Dermis microvascular lymphatic vessel endothelial cell (primary cell): ENCODE data around the gene RBP3. TPM values are rescaled to one million over a fixed set of nuclear protein-coding genes. Genes with fewer than 3 reads are reported as not detected.

Source experiments
- DNase-seq, 2 donors: peaks; one replicate each; pipeline versions ENCODE4 v3.0.0 to v3.0.0-alpha.2; 2010; ENCODE audit warnings: low read depth in 2 of 2
- total RNA-seq: library from RNA; depleted of rRNA; stranded (reverse); fragments of >200 nt; gene quantifications from 2 replicates; pipeline ENCODE4 v1.2.1, GENCODE V29; 2014

RBP3 gene
- total RNA-seq, 1 donor from 2014 or later: not detected

GRCh38 chr10:47357131-47357582 is 9.0 kb downstream of the RBP3 start:
- no peak for DNase-seq

DNA sequence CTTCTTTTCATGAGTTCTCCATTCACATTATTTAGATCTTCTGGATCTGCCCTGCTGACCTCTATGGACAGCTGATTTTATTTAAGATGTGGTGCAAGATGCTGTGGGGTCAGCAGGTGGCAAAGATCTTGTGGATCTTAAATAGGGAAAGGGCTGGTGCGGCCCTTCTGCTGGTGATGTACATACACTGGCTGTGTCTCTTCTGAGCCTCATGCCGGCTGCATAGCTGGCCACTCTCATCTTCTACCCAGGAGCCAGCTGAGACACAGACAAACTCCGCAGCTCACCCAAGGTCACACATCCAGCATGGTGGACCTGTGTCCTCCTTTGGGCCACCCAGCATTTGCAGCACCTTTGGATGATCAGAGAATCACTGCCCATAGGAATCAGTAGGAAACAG is 9.7 kb downstream of the RBP3 start:
- no peak for DNase-seq

DNA sequence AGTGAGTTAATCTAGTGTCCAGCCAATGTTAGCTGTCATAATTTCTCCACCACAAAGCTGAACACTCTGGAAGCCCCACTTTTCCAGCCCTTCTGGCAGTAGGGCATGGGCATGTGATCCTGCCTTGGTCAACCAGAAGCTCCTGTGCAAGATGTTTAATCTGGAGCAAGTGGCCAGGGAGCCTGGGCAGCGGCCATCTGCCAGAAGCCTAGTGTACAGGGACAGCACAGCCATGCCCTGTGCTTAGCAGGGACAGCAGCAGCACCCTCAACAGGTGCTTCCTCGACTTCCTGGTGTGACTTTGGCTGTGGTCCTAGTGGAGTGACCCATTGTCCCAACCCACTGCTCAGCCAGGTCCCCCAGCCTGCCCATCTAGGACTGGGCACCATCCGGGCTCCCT is 10.3 kb downstream of the RBP3 start:
- DNase-seq: no peak

DNA sequence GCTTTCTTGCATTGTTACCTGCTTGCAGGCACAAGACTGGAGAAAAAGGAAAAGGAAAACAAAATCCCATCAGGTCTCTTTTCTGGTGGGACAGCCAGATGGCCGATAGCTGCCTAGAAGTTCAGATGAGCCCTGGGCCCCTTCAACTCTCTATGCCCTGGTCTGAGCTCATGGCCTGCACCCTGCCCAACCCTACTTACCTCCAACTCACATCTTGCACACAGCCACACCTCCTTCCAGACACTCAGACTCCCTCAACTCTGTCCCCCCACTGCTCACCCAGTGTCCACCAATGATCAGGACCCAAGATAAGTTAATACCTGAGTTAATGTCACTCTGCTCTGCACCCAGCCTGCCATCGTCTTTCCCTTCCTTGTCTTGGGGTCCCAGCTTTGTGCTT is 10.9 kb downstream of the RBP3 start:
- no peak for DNase-seq

DNA sequence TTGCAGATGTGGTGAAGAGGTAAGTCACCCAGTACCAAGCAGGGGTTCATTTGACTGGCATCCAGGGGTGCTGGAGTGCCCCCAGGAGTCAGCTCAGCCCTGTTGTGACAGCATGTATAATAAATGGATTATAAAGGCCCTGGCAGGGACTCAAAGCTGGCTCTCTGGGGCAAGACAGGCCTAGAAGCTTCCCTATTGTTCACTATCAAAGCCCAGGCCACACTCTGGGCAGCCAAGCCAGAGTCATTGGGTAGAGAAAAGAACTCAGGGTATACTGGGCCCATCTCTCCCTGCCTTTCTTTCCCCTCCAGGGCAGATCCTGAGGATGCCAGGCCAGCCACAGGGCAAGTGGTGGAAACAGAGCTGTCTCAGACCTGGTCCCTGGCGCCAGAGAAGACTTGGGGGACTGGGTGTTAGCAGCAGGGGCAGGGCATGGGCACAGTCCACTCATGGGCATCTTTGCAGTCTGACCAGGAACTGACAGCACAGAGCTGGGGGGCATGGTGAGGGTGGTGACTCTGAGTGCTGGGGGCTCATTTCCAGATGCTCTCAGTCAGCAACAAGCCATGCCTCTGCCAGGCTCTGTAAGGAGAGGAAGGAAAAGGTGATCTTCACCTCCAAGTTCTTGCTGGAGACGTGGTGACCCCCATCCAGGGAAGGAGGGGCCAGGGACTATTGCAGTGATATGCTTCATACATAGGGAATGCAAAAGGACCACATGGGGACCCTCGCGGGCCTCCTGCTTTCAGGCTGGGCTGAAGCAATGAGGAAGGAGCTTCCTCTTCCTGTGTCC is 11.7 kb downstream of the RBP3 start:
- DNase-seq: no peak

DNA sequence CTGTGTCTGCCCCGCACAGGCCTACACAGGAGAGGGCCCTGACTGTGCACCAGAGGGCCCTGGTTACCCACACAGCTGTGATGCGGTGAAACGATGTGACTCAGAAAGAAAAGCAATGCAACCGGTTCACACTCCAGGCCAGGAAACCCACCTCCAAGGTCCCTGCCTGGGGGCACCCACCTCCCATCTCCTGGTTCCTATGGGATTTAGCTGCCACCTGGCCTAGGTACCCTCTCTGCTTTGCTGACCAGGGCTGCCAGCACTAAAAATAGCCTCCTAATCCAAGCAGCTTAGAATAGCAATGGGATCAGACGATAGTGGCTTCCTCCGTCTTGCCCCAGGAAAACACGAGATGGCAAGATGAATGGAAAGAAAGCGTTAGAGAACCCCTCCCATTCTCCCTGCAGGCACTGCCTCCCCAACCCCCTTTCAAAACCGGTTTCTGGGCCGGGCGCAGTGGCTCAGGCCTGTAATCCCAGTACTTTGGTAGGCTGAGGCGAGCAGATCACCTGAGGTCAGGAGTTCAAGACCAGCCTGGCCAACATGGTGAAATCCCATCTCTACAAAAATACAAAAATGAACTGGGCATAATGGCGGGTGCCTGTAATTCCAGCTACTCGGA is 12.4 kb downstream of the RBP3 start:
- no peak for DNase-seq

DNA sequence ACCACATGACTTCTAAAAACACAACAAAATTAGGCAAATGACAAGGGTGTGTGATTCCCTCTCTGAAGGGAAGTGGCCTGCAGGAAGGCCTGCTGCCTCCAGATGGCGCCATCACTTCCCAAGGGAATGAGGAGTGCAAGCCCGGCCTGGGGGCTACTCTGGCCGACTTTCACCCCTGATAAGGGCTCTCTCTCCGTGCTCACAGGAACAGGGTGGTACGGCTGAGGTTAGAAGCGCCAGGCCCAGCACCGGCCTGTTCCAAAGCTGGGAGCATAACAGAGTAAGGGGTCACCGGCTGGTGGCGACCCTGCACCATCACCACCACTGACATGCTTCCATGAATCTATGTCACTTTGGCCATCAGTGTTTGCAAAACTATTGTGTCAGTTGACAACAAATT is 13.1 kb downstream of the RBP3 start:
- DNase-seq: peak in 1 of 2 donors; percentile 51

DNA sequence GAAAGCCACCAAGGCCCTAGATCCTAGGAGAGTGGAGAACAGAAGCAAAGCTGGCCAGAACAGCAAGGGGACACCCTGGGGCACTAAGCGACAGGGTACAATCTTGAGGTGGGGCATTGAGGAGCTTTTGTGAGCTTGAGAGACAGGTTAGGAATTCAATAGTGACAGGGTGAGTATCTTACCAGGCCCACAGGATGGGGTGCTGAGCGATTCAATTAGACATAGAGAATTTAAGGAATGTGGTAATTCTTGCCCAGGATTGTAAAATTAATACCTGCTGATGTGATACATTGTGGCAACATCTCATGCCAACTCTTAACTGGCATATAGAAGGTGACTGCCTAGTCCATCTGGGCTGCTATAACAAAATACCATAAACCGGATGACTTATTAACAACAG is 14.0 kb downstream of the RBP3 start:
- DNase-seq: no peak

- DNase-seq: no peak
Observed at GRCh38 chr10:47363781-47364180, 15.6 kb downstream of the RBP3 start.

DNA sequence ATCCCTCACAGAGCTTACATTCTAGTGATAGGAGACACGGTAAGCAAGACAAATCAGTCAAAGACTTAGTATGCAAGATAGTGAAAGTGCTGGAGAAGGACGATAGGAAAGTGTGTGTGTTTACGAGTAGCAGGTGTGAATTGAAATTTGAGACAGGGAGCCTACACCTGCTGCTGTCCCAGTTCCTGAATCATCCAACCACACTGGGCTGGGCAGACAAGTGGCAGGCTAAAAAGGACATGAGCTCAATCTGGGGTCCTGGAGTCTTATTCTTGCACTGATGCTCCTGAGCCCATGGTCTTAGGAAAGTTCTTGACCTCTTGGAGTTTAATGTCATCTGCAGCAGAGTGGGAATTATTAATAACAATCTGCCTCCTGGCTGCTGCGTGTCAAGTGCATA is 16.2 kb downstream of the RBP3 start:
- no peak for DNase-seq

DNA sequence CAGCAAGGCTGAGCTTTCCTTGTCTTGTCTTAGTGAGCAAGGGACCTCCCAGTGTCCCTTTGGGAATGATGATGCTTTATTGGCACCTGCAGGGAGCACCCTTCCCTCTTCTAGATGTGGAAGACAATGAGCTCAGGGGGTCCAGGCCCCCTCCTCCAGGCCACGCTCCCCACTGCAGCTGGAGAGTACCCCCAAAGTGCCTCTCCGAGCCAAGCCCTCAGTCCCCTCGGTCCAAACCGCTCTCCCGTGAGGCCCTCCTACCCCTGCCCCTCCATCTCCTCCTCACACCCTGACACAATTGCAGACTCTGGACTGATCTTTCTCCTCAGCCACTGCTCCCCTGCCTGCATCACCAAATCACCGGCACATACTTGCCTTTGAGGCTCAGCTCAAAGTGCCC is 16.7 kb downstream of the RBP3 start:
- DNase-seq: no peak

DNA sequence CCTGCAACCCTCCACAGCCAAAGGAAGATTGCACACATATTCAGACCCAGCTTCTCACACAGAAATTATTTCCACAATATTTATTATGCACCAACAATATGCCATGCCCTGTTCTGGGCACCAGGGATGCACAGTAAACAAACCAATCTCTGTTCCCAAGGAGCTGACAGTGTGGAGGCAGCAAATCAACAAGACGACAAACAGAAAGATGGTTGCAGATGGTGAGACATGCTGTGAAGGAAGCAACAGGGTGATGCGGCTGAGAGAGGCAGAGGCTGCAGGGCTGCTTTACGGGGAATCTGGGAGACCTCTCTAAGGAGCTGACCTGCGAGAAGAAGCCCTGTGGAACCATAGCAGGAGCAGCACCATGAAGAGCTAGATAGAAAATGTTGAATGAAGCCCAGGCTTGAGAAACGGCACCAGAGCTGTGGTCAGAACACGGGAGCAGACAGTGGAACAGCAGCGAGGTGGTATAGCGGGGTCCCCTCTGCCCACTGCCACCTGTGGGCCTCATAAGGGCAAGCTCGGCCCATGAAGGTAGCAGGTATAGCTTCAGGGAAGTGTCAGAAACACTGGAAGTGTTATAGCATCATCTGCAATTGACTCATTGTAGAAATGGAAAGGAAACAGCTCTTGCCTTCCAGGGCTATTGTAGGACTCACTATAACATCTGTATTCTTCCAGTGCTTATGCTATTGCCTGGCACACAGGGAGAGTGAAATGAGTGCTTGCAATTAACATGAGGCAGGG is 17.4 kb downstream of the RBP3 start:
- DNase-seq: no peak

DNA sequence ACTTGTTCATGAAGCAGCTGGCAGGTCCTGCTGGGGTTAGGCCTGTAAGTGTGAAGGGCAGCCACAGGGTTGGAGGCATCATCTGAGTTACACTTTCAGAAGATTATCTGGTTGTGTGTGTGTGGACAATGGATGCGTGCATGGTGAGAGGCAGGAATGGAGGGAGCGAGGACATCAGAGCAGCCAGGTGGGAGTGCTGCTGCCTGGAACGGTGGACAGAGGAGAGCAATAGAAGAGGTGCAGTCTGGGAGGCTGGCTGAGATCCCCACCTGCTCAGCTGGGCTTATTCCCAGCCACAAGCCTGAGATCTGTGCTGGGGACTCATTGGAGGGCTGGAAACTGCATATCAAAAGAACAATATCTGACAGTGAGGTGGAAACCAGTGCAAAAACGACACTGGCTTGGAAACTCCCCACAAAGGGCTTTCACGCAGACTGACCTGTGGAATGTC is 18.0 kb downstream of the RBP3 start:
- DNase-seq: no peak

DNA sequence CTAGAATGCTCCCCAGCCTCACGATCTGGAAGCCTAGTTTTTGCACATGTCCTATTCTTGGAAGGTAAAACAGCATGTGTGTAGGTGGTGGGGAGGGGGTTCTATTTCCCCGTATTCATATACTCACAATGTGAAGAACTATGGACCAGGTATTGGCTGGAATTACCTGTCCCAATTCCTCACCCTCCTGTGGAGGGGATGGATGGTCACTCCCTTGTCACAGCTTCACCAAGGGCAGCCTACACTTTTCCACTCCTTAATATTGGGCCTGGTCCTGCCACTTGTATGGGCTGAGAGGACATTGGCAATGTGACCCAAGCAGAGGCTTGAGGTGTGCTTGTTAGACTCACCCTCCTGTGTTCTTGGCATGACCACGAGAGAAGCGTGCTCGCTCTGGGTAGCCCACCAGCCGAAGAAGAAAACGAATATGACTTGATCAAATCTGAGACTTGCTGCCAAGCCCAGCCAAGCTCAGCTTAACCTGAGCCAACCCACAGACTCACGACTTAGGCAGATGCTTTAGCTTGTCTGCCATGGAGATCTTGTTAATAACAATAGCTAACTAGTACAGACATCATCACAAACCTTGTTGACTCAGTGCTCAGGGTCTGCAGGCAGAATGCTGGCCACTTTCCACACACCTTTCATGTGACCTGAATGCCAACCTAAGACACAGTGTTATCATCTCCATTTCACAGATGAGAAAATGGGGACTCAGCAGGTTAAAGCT is 18.7 kb downstream of the RBP3 start:
- DNase-seq: no peak

DNA sequence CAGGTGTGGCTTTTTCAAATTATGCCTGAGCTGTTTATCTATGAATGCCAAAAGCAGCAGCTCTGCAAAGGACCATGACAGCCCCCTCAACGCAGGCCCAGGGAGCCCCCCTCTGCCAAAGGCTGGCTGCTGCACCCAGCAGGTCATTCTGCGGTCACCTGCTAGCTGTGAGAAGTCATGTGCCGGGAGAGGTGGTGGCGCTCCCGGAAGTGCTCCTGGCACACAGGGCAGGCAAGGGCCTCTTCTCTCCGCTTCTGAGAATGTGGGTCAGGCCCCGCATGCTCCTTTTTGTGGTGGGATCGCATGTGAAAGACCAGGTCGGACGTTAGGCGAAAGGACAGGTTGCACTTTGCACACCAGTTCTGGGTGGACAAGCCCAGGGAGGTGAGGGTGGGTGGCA is 19.5 kb downstream of the RBP3 start:
- no peak for DNase-seq

GRCh38 chr10:47368431-47369180 is 20.4 kb downstream of the RBP3 start:
- DNase-seq: no peak

- DNase-seq: no peak
Observed at GRCh38 chr10:47369251-47369894, 21.2 kb downstream of the RBP3 start.

DNA sequence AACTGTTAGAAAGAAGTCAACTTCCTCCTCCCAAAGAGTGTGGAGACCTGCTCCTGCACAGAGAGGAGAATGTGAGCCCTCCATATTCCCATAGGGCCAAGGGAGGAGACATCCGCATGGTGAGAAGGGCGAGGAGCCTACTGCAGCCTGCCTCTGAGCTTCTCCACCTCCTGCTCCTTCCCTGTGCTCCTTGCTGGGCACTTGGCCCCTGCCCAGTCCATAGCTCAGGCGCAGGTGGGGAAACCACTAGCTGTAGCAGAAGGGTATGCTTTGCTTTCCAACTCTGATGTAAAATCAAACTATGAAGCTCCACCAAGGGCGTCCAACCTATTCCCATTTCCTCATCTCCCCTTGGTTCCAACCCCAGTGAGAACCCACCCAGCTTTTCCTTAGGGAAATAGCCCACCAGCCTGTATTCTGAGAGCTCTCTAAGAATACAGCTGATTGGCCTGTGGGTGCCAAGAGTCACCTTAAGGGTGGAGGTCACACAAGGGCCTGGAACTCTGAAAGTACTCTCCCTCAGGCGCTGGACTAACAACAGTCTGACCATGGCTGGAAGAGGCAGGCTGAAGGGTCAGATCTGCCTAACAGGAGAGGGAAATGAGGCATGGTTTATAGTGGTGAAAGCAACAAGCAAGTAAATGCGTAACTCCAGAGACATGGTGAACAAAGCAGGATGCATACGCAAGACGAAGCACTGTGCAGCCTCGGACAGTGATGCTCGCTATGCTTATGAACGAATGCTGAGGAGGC is 22.0 kb downstream of the RBP3 start:
- DNase-seq: no peak

GRCh38 chr10:47370878-47371277 is 22.7 kb downstream of the RBP3 start:
- DNase-seq: no peak
